Stimulated activated naive CD4-positive, alpha-beta T cell (primary cell): ENCODE data around the gene IMMP1L.

Experiments used
- DNase-seq, 6 experiments: peaks; one replicate each; lab custom pipeline; 2025; lab: John Stamatoyannopoulos, UW

IMMP1L gene

GRCh38 chr11:31474083-31474482 lies 35.3 kb downstream of the IMMP1L start:
- DNase-seq: no peak

DNA sequence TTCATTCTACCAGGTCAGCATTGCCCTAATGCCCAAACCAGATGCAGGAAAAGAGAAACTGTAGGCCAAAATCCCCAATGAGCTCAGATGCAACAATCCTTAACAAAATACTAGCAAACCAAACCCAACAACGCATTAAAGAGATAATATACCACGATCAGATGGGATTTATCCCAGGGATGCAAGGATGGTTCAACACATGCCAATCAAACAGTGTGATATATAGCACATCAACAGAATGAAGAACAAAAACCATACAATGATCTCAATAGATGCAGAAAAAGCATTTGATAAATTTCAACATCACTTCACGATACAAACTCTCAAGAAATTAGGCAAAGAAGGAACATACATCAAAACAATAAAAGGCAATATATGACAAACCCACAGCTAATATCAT lies 45.0 kb downstream of the IMMP1L start:
- no peak for DNase-seq

GRCh38 chr11:31455177-31455576 lies 54.2 kb downstream of the IMMP1L start:
- no peak for DNase-seq

GRCh38 chr11:31450841-31451240 lies 58.6 kb downstream of the IMMP1L start:
- no peak for DNase-seq

- DNase-seq: no peak
Observed at GRCh38 chr11:31449040-31449439, 60.4 kb downstream of the IMMP1L start.

GRCh38 chr11:31445621-31446020 lies 63.8 kb downstream of the IMMP1L start:
- no peak for DNase-seq

GRCh38 chr11:31443802-31444201 lies 65.6 kb downstream of the IMMP1L start:
- DNase-seq: no peak

DNA sequence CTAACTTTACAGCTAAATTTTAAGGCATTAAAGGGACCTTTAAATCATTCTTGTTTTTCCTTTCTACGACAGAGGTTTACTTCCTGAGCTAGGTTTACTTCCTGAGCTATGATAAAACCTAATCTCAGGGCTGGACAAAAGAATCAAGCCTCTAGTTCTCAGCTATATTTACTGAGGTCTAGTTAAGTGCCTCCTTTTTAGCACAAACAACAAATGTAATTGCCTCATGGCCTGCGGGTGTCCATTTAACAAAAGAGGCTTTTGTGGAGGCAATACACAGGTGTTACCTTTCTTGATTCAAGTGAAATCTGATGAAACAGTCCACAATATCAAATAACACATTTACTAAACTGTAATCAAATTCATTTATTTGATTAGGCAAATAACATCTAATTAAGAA lies 67.3 kb downstream of the IMMP1L start:
- no peak for DNase-seq

GRCh38 chr11:31441296-31441695 lies 68.1 kb downstream of the IMMP1L start:
- no peak for DNase-seq

- DNase-seq: no peak
Observed at GRCh38 chr11:31437742-31438435, 71.5 kb downstream of the IMMP1L start.

DNA sequence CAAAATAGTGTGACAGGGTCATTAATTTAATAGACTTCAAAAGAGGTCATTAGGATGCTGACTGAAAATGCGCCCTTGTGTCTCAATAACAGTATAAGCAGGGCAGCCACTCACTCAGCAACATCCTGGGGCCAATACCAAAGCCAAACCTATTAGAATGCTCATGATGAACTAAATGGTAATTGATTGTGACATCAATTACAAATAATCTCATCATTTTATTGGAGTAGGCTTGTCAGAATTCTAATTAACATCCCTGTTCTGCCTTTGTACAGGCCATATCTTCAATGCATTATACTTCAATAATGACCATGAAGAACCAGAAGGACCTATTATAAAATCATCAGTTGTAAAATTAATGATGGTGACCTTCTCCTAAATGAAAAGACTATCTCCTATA lies 75.6 kb downstream of the IMMP1L start:
- no peak for DNase-seq

- DNase-seq: no peak
Observed at GRCh38 chr11:31424652-31425051, 84.8 kb downstream of the IMMP1L start.

- DNase-seq: no peak
Observed at GRCh38 chr11:31422703-31423102, 86.7 kb downstream of the IMMP1L start.

GRCh38 chr11:31421820-31422219 lies 87.6 kb downstream of the IMMP1L start:
- DNase-seq: no peak

DNA sequence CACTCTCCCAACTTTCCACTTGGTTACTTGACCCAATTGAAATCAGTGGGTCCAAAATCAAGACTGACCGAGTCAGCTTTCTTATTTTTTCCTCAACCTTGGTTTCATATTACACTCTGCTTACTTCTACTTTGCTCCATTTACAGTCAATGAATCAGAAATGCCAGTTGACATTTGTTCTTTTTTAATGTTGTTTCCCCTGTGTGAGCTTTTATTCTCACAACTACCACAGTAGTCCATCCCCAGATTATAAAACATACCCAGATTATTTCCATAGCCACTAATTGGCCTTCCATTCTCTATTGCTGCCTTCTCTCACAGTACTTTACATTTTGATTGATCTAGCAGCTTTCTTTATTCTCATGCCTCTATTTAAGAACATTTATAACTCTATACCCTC lies 89.8 kb downstream of the IMMP1L start:
- no peak for DNase-seq

DNA sequence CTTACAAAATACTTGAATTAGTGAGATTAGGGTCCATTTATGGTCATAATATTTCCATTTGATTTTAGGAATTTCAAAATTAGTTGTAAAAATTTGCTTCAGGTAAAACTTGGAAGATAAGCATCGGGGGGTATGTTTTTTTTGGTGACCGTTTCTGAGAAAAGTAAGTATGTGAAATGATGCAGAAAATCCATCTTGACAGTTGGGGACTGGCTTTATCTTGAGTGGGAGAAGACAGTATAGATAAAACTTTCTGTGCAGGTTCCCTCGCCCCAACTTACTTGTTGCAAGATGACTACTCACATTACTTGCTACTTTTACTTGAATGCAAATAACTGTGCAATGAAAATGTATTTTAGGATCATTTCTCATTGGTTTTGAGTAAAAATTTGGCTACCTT lies 90.3 kb downstream of the IMMP1L start:
- DNase-seq: no peak

- no peak for DNase-seq
Observed at GRCh38 chr11:31417816-31418215, 91.6 kb downstream of the IMMP1L start.

GRCh38 chr11:31417357-31417756 lies 92.1 kb downstream of the IMMP1L start:
- no peak for DNase-seq

DNA sequence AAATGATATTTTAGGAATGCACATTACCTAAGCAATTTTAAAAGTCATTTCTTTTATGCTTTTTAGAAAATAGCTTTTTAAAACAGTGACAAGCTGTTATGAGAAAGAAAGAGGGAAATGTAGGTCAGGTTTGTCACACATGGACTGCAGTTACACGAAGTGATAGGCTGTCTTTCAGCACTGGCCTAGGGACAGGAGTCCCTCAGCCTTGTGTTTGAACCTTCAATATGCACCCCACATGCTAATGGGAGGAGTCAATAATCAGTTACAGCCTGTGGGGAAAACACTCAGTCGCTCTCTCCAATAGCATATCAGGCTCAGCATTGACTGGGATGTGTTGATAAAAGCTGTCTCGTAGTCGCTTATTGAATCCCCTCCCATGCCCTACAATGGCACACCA lies 94.0 kb downstream of the IMMP1L start:
- no peak for DNase-seq

DNA sequence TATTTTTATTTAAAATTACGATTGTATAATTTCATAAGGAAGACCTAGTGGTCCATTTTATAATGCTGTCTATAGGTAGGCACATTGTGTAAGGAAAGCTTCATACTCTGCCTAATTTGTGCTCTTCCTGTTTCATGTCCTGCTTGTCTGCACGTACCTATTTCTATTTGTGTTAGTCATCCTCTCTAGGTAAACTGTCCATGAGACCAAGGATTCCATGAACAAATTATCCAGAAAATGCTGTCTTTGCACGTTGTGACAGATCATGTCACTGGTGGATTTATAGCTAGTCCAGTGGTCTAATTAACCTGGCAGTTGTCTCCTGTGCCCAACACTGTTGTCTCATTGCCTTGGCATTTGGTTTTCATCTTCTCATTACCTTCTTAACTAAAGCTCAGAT lies 95.1 kb downstream of the IMMP1L start:
- no peak for DNase-seq

DNA sequence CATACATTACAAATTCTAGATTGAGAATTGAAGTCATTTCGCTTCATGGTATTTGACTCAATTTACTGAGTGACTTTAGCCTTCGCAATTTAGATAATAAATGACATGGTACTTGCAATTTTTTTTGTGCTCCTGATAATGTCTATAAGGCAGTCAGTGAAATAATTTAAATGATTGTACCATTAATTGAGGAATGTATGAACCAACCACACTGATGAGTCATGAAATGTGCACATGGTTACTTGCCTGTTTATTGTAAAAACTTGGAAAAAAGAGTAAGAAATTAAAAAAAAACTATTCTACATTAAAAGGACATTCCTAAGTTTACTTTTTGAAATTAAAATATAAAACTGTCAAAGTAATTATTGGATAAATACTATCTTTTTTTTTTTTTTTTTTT lies 96.5 kb downstream of the IMMP1L start:
- no peak for DNase-seq

DNA sequence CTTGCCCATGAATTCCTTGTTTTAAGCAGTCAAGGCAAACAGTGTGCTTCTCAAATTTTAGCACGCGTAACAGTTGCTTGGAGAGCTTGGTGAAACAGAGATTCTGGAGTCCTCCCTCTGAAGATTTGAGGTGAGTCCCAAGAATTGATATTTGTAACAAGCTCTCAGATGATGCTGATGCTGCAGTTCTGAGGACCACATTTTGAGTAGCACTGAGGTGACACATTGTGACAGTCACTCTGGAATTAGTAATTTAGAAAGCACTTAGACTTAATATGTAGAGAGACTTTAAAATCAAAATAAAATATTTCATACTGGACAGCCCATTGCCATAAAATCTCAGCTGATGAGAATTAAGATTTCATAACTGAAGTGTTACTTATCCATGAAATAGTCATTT lies 101.2 kb downstream of the IMMP1L start:
- DNase-seq: no peak

DNA sequence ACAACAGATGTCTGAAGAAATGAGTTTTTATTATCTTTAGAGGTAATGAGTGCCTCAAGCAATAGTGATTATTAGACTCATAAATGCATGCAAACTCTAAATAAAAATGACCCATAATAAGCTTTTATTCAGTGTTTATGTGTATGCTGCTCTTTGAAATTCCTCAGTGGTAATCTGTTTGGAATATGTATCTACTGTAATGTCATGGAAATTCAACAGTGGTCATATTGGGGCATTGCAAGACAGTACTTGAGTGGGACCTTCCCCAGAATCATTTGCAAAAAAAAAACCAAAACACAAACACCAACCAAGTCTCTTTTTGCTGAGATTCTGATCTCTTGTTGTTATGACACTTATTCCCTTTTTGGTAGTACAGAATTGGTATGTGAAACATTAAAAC lies 104.8 kb downstream of the IMMP1L start:
- no peak for DNase-seq

GRCh38 chr11:31397239-31397834 lies 112.1 kb downstream of the IMMP1L start:
- peak in 3 of 6 experiments; percentile 8 to 22 (median 10) for DNase-seq
